Measurements from ENCODE around the gene SYTL1. TPM values are rescaled to one million over a fixed set of nuclear protein-coding genes. Genes with fewer than 3 reads are reported as not detected.
A peak's percentile ranks its signal among the peaks of the same experiment; 100 is the strongest.

Gene SYTL1
- total and polyA plus RNA-seq, 9 of the 15 experiments (the other 6 are each of a cell fraction or from before 2014, with no cell fraction given): 0.04 to 9.3 (median 1.7) TPM

GRCh38 chr1:27307874-27308598 lies 33.8 kb upstream of the SYTL1 start:
- no peak for FAIRE-seq
- no peak for DNase-seq (ENCODE audit: extremely low read depth in 1 of 4, low spot score in 3 of 4)
- peak overlapping the region in 1 of 2 experiments; percentile 32; a peak in 1 of 4 replicates for H3K9ac ChIP-seq (ENCODE audit: insufficient read depth in 1 of 2, low read depth in 2 of 2, low read length in 2 of 2)
- WGBS (ENCODE audit: insufficient coverage, low coverage, missing lambda C conversion rate): 68% methylated on average over 6 of the region's 6 CpGs
- H2AFZ ChIP-seq (ENCODE audit: low read depth, low read length): no peak overlapping the region
- no TSS peak for BruUV-seq (replicated peaks)
- H3K79me2 ChIP-seq (ENCODE audit: control insufficient read depth, insufficient read depth, low read length): no peaks in the 10 kb centered on the region
- intact Hi-C loops (cut with micrococcal nuclease): no loop called here
- in situ Hi-C loops (cut with MboI): no loop called here
- no peaks in the 10 kb centered on the region for H3K9me3 ChIP-seq (replicated peaks; ENCODE audit: control insufficient read depth, insufficient read depth, low read depth, low read length)
- H4K20me1 ChIP-seq (replicated peaks; ENCODE audit: control insufficient read depth, insufficient read depth, low read length): no peaks in the 10 kb centered on the region
- no peaks in the 10 kb centered on the region for H3K27me3 ChIP-seq (ENCODE audit: control insufficient read depth in 2 of 2, insufficient read depth in 2 of 2, low read length in 2 of 2)
- H3K4me1 ChIP-seq (replicated peaks in 1 of 2; ENCODE audit: control insufficient read depth in 2 of 2, insufficient read depth in 2 of 2, low read length in 2 of 2): peaks cover 0 to 8% of the 10 kb centered on the region in 2 experiments; a peak in 1 of 5 replicates
- POLR2A ChIA-PET: interaction anchor here (0.7 to 0.9 kb wide), 2 partner anchors 19 to 25 kb away, joined by 3 read pairs; no protein-coding TSS in a partner anchor
- no peak overlapping the region for H3K4me2 ChIP-seq (ENCODE audit: insufficient read depth, low read length)
- H3K4me3 ChIP-seq: no peak overlapping the region
- H3K9me1 ChIP-seq (ENCODE audit: control insufficient read depth, insufficient read depth, low read length): no peaks in the 10 kb centered on the region
- H3K27ac ChIP-seq (ENCODE audit: extremely low read depth, low read depth, low read length): no peak overlapping the region
- no peaks in the 10 kb centered on the region for H3K36me3 ChIP-seq (ENCODE audit: control insufficient read depth, insufficient read depth, low read length)
- CTCF ChIA-PET (ENCODE audit: low intra/inter-chr PET ratio): interaction anchor here (0.7 to 1.5 kb wide), 2 partner anchors 87 to 352 kb away, joined by 3 to 4 read pairs; no protein-coding TSS in a partner anchor
- ATAC-seq: peak; percentile 32
- TF ChIP-seq CEBPG (CRISPR knock-in tag; IDR thresholded peaks at IDR 0.05) (peak; percentile 46; the same call in 1 of the 2 replicates), CEBPG (tag; conservative IDR thresholded peaks at IDR 0.05 in 1 of 2, IDR thresholded peaks at IDR 0.05 in 1 of 2) (no peak), DPF2 (IDR thresholded peaks at IDR 0.05) (no peak)

GRCh38 chr1:27314169-27314568 lies 27.7 kb upstream of the SYTL1 start:
- CTCF ChIA-PET (ENCODE audit: low intra/inter-chr PET ratio): no interaction called here
- Histone ChIP-seq H3K27ac (ENCODE audit: extremely low read depth, low read depth, low read length) (no peak overlapping the region), H2AFZ (ENCODE audit: low read depth, low read length) (no peak overlapping the region), H3K79me2 (ENCODE audit: control insufficient read depth, insufficient read depth, low read length) (no peaks in the 10 kb centered on the region), H4K20me1 (replicated peaks; ENCODE audit: control insufficient read depth, insufficient read depth, low read length) (no peaks in the 10 kb centered on the region), H3K9me1 (ENCODE audit: control insufficient read depth, insufficient read depth, low read length) (no peaks in the 10 kb centered on the region), H3K36me3 (ENCODE audit: control insufficient read depth, insufficient read depth, low read length) (no peaks in the 10 kb centered on the region), H3K9ac (ENCODE audit: insufficient read depth in 1 of 2, low read depth in 2 of 2, low read length in 2 of 2) (no peak overlapping the region), H3K4me2 (ENCODE audit: insufficient read depth, low read length) (no peak overlapping the region), H3K27me3 (ENCODE audit: control insufficient read depth in 2 of 2, insufficient read depth in 2 of 2, low read length in 2 of 2) (no peaks in the 10 kb centered on the region), H3K4me3 (no peak overlapping the region), H3K4me1 (replicated peaks in 1 of 2; ENCODE audit: control insufficient read depth in 2 of 2, insufficient read depth in 2 of 2, low read length in 2 of 2) (peaks cover 0 to 5% of the 10 kb centered on the region in 2 experiments; a peak in 2 of 5 replicates), H3K9me3 (replicated peaks; ENCODE audit: control insufficient read depth, insufficient read depth, low read depth, low read length) (no peaks in the 10 kb centered on the region)
- intact Hi-C loops (cut with micrococcal nuclease): no loop called here
- FAIRE-seq: no peak
- TF ChIP-seq XRCC4 (IDR thresholded peaks at IDR 0.05; ENCODE audit: extremely low read depth, insufficient read depth, insufficient read length) (no peak), REST (IDR thresholded peaks at IDR 0.05; ENCODE audit: borderline replicate concordance) (0 out of 2 replicates have a peak, but pooled peaks have one; percentile 16), REST (CRISPR knock-in tag; IDR thresholded peaks at IDR 0.05; ENCODE audit: low read depth) (no peak)
- ATAC-seq: peak; percentile 33; the same call in 2 of the 3 replicates
- POLR2A ChIA-PET: interaction anchor here (1.2 to 1.6 kb wide), 2 partner anchors 26 to 48 kb away, joined by 3 to 5 read pairs; no protein-coding TSS in a partner anchor
- BruUV-seq (replicated peaks): no TSS peak
- no peak for DNase-seq (ENCODE audit: extremely low read depth in 1 of 4, low spot score in 3 of 4)
- in situ Hi-C loops (cut with MboI): no loop called here
- 26% methylated on average over 3 of the region's 3 CpGs for WGBS (ENCODE audit: insufficient coverage, low coverage, missing lambda C conversion rate)

Measured in K562 (cell line).